Left ventricle myocardium inferior (tissue), 1 donor: ENCODE results near the gene CSNK2B. TPM values are rescaled to one million over a fixed set of nuclear protein-coding genes. Genes with fewer than 3 reads are reported as not detected.

Experiments
- DNase-seq: peaks from one replicate; pipeline ENCODE4 v3.0.0-alpha.2; 2020
- H3K27ac ChIP-seq: fragments of 200-600 bp; replicated peaks from 2 replicates; pipeline ENCODE4 v1.8.0; 2021
- H3K27me3 ChIP-seq: fragments of 200-600 bp; 2 replicates; pipeline ENCODE4 v1.8.0; 2021; ENCODE audit warnings: low read depth
- H3K36me3 ChIP-seq: fragments of 200-600 bp; 2 replicates; pipeline ENCODE4 v1.8.0; 2021
- H3K4me1 ChIP-seq: fragments of 200-600 bp; 2 replicates; pipeline ENCODE4 v1.8.0; 2021
- H3K4me3 ChIP-seq: fragments of 200-600 bp; 2 replicates; pipeline ENCODE4 v1.8.0; 2021; ENCODE audit warnings: mild to moderate bottlenecking, moderate library complexity
- H3K9me3 ChIP-seq: fragments of 200-600 bp; replicated peaks from 2 replicates; pipeline ENCODE4 v1.8.0; 2021
- intact Hi-C: fragments of 100-400 bp; cut with micrococcal nuclease; formaldehyde crosslinking; loops from one replicate; pipeline ENCODE4 v1.11.0; 2022
- total RNA-seq: library from RNA; stranded (reverse); fragmentation: NEBNext Ultra II Directional; extraction: Animal tissue kit (Norgen Biotek cat#: 25700); gene quantifications from one replicate; pipeline ENCODE4 v1.2.1, GENCODE V29; 2021
- TF ChIP-seq, protein P1 (sequence below): fragments of 200-600 bp; IDR thresholded peaks from 2 replicates; pipeline ENCODE4 v1.8.0; 2021; ENCODE audit warnings: antibody characterized with exemption, mild to moderate bottlenecking, borderline replicate concordance
- donor health status: DM: no; HTN: yes; CAD: no; lungs with severe emphysema.

Gene CSNK2B
- total RNA-seq, 1 donor from 2014 or later: 105 TPM

DNA sequence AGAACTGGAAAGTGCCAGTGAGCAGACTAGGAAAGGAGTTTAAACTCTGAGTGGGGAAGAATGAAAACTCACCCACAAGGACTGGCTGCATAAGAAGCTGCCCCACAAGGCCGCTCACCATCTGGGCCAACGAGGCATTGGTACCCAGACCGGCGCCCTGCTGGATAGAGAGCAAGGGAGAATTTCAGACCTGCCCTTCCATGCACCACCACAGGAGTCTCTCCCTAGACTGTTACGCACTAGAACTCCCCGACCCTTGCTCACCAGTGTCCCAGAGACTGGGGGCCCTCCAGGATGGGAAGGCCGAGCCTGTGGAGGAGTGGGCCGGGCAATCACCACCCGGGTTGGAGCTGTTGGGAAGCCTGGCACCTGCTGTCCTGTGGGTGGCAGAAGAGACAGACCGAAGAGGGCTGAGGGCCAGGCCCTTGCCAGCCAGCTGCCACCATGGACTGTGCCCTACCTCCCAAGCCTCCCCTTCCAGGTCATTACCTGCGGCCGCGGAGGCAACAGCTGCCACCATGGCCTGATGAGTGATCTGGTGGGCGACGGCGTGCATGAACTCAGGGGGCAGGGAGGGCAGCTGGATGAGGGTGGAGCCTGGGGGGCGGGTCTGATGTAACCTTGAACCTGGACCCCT lies 21.9 kb upstream of the CSNK2B start:
- H3K27me3 ChIP-seq: no peaks in the 10 kb centered on the region
- H3K27ac ChIP-seq: no peak overlapping the region
- H3K4me3 ChIP-seq: no peak overlapping the region
- TF ChIP-seq, protein P1, sequence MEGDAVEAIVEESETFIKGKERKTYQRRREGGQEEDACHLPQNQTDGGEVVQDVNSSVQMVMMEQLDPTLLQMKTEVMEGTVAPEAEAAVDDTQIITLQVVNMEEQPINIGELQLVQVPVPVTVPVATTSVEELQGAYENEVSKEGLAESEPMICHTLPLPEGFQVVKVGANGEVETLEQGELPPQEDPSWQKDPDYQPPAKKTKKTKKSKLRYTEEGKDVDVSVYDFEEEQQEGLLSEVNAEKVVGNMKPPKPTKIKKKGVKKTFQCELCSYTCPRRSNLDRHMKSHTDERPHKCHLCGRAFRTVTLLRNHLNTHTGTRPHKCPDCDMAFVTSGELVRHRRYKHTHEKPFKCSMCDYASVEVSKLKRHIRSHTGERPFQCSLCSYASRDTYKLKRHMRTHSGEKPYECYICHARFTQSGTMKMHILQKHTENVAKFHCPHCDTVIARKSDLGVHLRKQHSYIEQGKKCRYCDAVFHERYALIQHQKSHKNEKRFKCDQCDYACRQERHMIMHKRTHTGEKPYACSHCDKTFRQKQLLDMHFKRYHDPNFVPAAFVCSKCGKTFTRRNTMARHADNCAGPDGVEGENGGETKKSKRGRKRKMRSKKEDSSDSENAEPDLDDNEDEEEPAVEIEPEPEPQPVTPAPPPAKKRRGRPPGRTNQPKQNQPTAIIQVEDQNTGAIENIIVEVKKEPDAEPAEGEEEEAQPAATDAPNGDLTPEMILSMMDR: no peak
- H3K36me3 ChIP-seq: peaks cover 100% of the 10 kb centered on the region
- intact Hi-C loops: no loop called here
- H3K9me3 ChIP-seq: no peaks in the 10 kb centered on the region
- H3K4me1 ChIP-seq: no peaks in the 10 kb centered on the region
- no peak for DNase-seq

DNA sequence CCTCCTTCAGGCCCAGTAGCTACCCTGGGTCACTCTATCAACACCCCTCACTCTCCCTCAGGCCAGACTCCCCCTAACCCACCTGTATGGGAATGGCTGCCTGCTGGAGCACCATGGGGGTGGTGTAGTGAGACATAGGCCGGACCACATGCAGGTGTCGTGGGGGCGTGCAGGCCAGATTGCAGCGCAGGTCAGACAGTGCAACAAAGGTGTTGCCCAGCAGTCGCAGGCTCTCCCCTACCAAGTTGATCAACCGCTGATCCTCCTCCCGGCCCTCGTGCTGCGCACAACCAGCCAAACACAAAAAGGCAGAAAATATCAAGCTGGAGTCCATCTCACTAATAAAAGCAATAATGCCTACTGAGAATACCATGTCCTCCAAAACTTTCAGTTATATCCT lies 20.6 kb upstream of the CSNK2B start:
- no peaks in the 10 kb centered on the region for H3K9me3 ChIP-seq
- no peaks in the 10 kb centered on the region for H3K27me3 ChIP-seq
- intact Hi-C loops: no loop called here
- TF ChIP-seq, protein P1: no peak
- peaks cover 97% of the 10 kb centered on the region for H3K36me3 ChIP-seq
- peaks cover 4% of the 10 kb centered on the region for H3K4me1 ChIP-seq
- no peak for DNase-seq
- no peak overlapping the region for H3K27ac ChIP-seq
- H3K4me3 ChIP-seq: no peak overlapping the region

DNA sequence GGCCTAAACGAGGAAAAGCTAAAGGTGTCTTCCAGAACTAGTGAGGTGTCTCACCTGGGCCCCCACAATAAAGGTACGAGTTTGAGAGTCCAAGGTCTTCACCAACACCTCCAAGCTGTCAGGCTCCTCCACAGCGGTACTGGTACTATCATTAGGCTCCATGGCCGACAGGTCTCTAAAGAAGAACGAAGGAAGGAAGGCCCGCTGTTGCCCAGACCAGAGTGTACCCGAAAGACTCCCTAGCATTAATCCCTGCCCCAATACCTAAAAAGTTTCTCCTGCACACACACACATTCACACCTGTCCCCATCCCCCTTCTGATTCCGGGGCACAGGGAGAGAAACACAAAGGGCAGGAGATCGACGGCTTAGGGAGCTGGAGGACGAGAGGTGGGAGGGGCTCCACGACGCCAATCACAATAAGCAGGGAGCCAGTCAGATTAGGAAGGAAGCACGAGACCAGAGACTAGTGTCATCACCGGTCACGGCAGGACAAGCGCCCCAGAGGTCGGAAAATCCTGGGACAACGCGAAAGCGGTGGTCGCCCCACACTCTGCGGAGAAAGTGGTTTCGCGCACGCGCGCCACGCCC lies 14.2 kb upstream of the CSNK2B start:
- intact Hi-C loops: no loop called here
- H3K4me3 ChIP-seq: peak overlapping the region; percentile 77
- H3K4me1 ChIP-seq: peaks cover 31% of the 10 kb centered on the region
- H3K27me3 ChIP-seq: no peaks in the 10 kb centered on the region
- peak overlapping the region; percentile 96 for H3K27ac ChIP-seq
- DNase-seq: no peak
- peaks cover 51% of the 10 kb centered on the region for H3K36me3 ChIP-seq
- no peaks in the 10 kb centered on the region for H3K9me3 ChIP-seq
- TF ChIP-seq, protein P1: no peak

DNA sequence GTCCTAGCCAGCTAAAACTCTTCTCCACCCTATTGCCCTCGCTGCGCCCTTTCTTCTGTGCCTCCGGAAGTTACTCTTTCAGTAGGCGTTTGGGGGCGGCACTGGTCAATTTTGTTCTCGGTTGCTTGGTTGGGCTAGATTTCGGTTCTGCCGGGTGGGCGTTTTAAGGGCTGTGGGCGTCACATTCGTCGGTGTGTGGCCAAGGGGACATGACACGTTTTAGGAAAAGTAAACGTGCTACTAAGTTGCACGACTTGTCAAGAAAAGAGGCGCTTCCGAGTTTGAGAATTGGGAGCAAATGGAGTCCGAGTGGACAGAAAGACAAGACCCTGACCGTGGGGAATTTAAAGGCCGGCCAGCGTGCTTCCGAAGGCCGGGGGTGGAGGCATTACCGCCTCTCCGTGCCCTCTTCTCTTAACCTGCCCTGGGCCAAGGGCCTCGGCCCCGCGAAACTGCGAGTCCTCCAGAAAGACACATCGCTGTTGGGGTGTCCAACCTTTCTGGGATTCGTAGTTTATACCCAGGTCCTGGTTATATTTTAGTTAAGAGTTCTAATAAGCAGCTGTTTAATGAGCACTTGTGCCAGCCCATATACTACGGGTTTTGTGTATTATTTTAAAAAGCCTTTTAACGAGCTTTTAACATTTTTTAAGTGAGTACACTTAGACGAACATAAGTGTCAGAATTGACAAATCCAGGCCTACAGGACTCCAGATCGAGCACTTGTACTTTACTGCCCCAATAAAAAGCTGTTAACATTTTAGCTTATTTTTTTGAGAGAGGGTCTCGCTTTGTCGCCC lies 12.8 kb upstream of the CSNK2B start:
- H3K36me3 ChIP-seq: peaks cover 48% of the 10 kb centered on the region
- intact Hi-C loops: no loop called here
- peaks cover 43% of the 10 kb centered on the region for H3K4me1 ChIP-seq
- peak overlapping the region; percentile 77 for H3K4me3 ChIP-seq
- H3K27me3 ChIP-seq: no peaks in the 10 kb centered on the region
- H3K9me3 ChIP-seq: no peaks in the 10 kb centered on the region
- DNase-seq: peak; percentile 86
- TF ChIP-seq, protein P1: no peak
- H3K27ac ChIP-seq: peak overlapping the region; percentile 96

DNA sequence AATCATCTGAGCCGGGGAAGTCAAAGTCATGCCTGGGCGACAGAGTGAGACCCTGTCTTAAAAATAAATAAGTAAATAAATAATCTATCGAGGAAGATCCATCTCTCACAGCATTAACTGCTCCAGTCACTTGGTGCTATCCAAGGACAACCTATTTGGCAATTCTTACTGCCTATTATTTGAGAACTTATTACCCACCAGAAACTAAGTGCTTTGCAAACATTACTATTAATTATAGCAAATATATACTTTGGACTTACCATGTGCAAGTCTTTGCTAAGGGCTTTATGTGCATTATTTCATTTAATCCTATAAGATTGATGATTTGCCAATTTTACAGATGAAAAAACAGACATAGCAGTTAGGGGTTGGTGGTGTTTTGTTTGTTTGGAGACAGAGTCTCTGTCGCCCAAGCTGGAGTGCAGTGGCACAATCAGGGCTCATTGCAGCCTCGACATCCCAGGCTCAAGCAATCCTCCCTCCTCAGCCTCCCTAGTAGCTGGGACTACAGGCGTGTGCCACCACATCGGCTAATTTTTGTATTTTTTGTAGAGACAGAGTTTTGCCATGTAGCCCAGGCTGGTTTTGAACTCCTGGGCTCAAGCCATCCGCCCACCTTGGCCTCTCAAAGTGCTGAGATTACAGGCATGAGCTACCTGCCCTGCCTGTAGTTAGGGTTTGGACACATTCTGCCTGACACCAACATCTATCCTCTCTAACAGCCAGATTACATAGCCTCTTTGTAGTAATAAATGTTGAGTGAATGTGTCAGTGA lies 11.1 kb upstream of the CSNK2B start:
- peaks cover 33% of the 10 kb centered on the region for H3K36me3 ChIP-seq

More for the DNA sequence above, 11.1 kb upstream of the CSNK2B start:
- no peaks in the 10 kb centered on the region for H3K9me3 ChIP-seq
- H3K4me3 ChIP-seq: no peak overlapping the region
- no peak overlapping the region for H3K27ac ChIP-seq
- H3K4me1 ChIP-seq: peaks cover 59% of the 10 kb centered on the region
- TF ChIP-seq, protein P1: no peak
- no peaks in the 10 kb centered on the region for H3K27me3 ChIP-seq
- intact Hi-C loops: no loop called here
- DNase-seq: no peak
